Neural cell (in vitro differentiated cells): Measurements from ENCODE around the gene ATAD3C. TPM values are rescaled to one million over a fixed set of nuclear protein-coding genes. Genes with fewer than 3 reads are reported as not detected.
"Not testable (repeated sequence)": the region's sequence is repeated elsewhere in the genome, so short reads cannot be mapped to it uniquely, and the experiment has no call there.

Experiments used
- H2AFZ ChIP-seq: fragments of 200-600, 300-800 bp; sonication (generic), shearing (Covaris generic); 2 replicates; pipeline ENCODE4 v1.6.0; 2014; ENCODE audit warnings: low read depth, mild to moderate bottlenecking, antibody characterized with exemption, low read length, moderate library complexity
- H3F3A ChIP-seq: fragments of 200-600 bp; shearing (Covaris generic); 2 replicates; pipeline ENCODE4 v1.6.1; 2016; ENCODE audit warnings: mild to moderate bottlenecking, moderate library complexity, mixed read lengths, antibody characterized with exemption, low read length; ENCODE audit not compliant: insufficient read depth, poor library complexity, severe bottlenecking
- H3K27ac ChIP-seq: fragments of 200-600, 300-800 bp; sonication (generic), shearing (Covaris generic); 2 replicates; pipeline ENCODE4 v1.5.1; 2014; ENCODE audit warnings: mild to moderate bottlenecking, low read length, moderate library complexity
- H3K27me3 ChIP-seq: fragments of 300-800, 200-600 bp; sonication (generic), shearing (Covaris generic); 2 replicates; pipeline ENCODE4 v1.6.0; 2014; ENCODE audit warnings: mild to moderate bottlenecking, low read depth, low read length, moderate library complexity; ENCODE audit not compliant: insufficient read depth
- H3K36me3 ChIP-seq: fragments of 300-800, 200-600 bp; sonication (generic), shearing (Covaris generic); 2 replicates; pipeline ENCODE4 v1.5.1; 2014; ENCODE audit warnings: mild to moderate bottlenecking, antibody characterized with exemption, low read length, moderate library complexity; ENCODE audit not compliant: insufficient read depth
- H3K4me2 ChIP-seq: fragments of 300-800, 200-600 bp; sonication (generic), shearing (Covaris generic); 2 replicates; pipeline ENCODE4 v1.6.0; 2014; ENCODE audit warnings: mild to moderate bottlenecking, low read length
- H3K4me3 ChIP-seq: fragments of 300-800, 200-600 bp; sonication (generic), shearing (Covaris generic); 2 replicates; pipeline ENCODE4 v1.5.1; 2014; ENCODE audit warnings: mild to moderate bottlenecking, low read length, moderate library complexity
- H3K79me2 ChIP-seq: fragments of 200-600 bp; shearing (Covaris generic); replicated peaks from 2 replicates; pipeline ENCODE4 v1.6.0; 2014; ENCODE audit warnings: mild to moderate bottlenecking, low read length, moderate library complexity; ENCODE audit not compliant: insufficient read depth
- H3K9ac ChIP-seq: fragments of 300-800, 200-600 bp; sonication (generic), shearing (Covaris generic); 2 replicates; pipeline ENCODE4 v1.6.1; 2016; ENCODE audit warnings: mild to moderate bottlenecking, low read length, mixed read lengths
- H3K9me2 ChIP-seq: fragments of 200-600 bp; shearing (Covaris generic); 2 replicates; pipeline ENCODE4 v1.6.1; 2016; ENCODE audit warnings: mild to moderate bottlenecking, low read length, mixed read lengths; ENCODE audit not compliant: insufficient read depth
- H3K9me3 ChIP-seq: fragments of 200-600, 300-800 bp; sonication (generic), shearing (Covaris generic); 2 replicates; pipeline ENCODE4 v1.6.1; 2016; ENCODE audit warnings: mild to moderate bottlenecking, mixed run types, low read length, moderate library complexity, mixed read lengths
- H4K20me1 ChIP-seq: fragments of 200-600 bp; shearing (Covaris generic); 2 replicates; pipeline ENCODE4 v1.6.1; 2016; ENCODE audit warnings: mild to moderate bottlenecking, mixed run types; ENCODE audit not compliant: insufficient read depth
- EP300 ChIP-seq: fragments of 450-650 bp; conservative IDR thresholded peaks from 2 replicates; pipeline ENCODE4 v1.6.1; 2014; ENCODE audit warnings: antibody characterized with exemption, mild to moderate bottlenecking, moderate library complexity; ENCODE audit not compliant: poor library complexity, severe bottlenecking
- EZH2 ChIP-seq: fragments of 200-600, 300-800 bp; shearing (Covaris generic), sonication (generic); IDR thresholded peaks from 2 replicates; pipeline ENCODE4 v1.6.1; 2014; ENCODE audit warnings: antibody characterized with exemption, low read length, borderline replicate concordance, mild to moderate bottlenecking; ENCODE audit not compliant: insufficient read depth, poor library complexity, severe bottlenecking
- MXI1 ChIP-seq: fragments of 450-650 bp; conservative IDR thresholded peaks from 2 replicates; pipeline ENCODE4 v1.6.1; 2014; ENCODE audit warnings: antibody characterized with exemption, mild to moderate bottlenecking; ENCODE audit not compliant: poor library complexity, severe bottlenecking
- POLR2AphosphoS5 ChIP-seq: IDR thresholded peaks from 2 replicates; pipeline ENCODE4 v1.6.1; 2012
- RAD21 ChIP-seq: fragments of 450-650 bp; conservative IDR thresholded peaks from 2 replicates; pipeline ENCODE4 v1.6.1; 2014; ENCODE audit warnings: antibody characterized with exemption, mild to moderate bottlenecking, moderate library complexity
- SMC3 ChIP-seq: fragments of 450-650 bp; conservative IDR thresholded peaks from 2 replicates; pipeline ENCODE4 v1.6.1; 2014; ENCODE audit warnings: antibody characterized with exemption, mild to moderate bottlenecking, moderate library complexity; ENCODE audit not compliant: poor library complexity
- TAF1 ChIP-seq: IDR thresholded peaks from 2 replicates; pipeline ENCODE4 v1.6.1; 2012; ENCODE audit warnings: low read depth
- polyA plus RNA-seq: library from polyadenylated mRNA; depleted of rRNA; stranded (reverse); fragments of >200 nt; gene quantifications from 2 replicates; pipeline ENCODE4 v1.2.3, GENCODE V29; 2014
- TF ChIP-seq, protein P1 (sequence below): IDR thresholded peaks from 2 replicates; pipeline ENCODE4 v1.6.1; 2012; ENCODE audit warnings: borderline replicate concordance
- TF ChIP-seq, protein P2 (sequence below): fragments of 450-650 bp; IDR thresholded peaks from 2 replicates; pipeline ENCODE4 v1.5.1; 2014; ENCODE audit warnings: antibody characterized with exemption, mild to moderate bottlenecking, moderate library complexity; ENCODE audit not compliant: poor library complexity, severe bottlenecking

Gene ATAD3C
- polyA plus RNA-seq, 1 donor from 2014 or later, result not detected

DNA sequence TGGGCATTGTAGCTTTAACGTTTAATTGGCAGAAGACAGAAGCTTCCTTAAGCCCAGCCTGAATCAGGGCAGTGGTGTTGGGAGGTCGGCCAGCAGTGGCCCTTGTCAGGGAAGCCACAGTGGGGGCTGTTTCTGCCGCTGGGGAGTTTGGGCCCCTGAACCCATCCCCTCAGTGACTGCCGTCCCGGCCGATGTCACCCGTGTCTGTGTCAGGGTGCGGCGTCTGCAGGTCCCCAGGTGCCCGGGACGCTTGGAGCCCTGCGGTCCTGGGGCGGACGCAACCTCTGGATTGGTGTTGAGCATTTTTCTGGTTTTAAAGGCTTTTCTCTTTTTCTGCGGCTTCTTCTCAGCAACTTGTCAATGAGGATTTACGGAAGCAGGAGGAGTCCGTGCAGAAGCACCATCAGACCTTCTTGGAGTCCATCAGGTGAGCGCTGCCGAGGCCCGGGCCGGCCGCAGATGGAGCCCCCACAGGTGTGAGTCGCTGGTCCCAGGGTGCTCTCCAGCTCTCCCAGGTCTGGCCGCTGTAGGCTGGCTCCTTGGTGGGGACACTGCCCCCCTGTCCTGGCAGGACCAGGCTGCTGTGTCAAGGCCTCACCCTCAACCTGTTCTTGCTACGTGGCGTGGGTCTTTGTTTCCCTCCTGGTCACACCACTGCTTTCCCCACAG, 2.3 kb downstream of the ATAD3C start:
- Histone ChIP-seq H3K4me3 (no peak overlapping the region), H3F3A (no peaks in the 10 kb centered on the region), H3K27ac (no peak overlapping the region), H3K36me3 (no peaks in the 10 kb centered on the region), H2AFZ (no peak overlapping the region), H3K4me2 (no peak overlapping the region), H4K20me1 (no peaks in the 10 kb centered on the region), H3K27me3 (no peaks in the 10 kb centered on the region), H3K79me2 (no peaks in the 10 kb centered on the region), H3K9me3 (no peaks in the 10 kb centered on the region), H3K9me2 (no peaks in the 10 kb centered on the region), H3K9ac (no peak overlapping the region)
- TF ChIP-seq POLR2AphosphoS5, result no peak
- TF ChIP-seq SMC3, result no peak
- TF ChIP-seq EP300, result no peak
- no peak for TF ChIP-seq TAF1
- no peak for TF ChIP-seq EZH2
- TF ChIP-seq, protein P1, sequence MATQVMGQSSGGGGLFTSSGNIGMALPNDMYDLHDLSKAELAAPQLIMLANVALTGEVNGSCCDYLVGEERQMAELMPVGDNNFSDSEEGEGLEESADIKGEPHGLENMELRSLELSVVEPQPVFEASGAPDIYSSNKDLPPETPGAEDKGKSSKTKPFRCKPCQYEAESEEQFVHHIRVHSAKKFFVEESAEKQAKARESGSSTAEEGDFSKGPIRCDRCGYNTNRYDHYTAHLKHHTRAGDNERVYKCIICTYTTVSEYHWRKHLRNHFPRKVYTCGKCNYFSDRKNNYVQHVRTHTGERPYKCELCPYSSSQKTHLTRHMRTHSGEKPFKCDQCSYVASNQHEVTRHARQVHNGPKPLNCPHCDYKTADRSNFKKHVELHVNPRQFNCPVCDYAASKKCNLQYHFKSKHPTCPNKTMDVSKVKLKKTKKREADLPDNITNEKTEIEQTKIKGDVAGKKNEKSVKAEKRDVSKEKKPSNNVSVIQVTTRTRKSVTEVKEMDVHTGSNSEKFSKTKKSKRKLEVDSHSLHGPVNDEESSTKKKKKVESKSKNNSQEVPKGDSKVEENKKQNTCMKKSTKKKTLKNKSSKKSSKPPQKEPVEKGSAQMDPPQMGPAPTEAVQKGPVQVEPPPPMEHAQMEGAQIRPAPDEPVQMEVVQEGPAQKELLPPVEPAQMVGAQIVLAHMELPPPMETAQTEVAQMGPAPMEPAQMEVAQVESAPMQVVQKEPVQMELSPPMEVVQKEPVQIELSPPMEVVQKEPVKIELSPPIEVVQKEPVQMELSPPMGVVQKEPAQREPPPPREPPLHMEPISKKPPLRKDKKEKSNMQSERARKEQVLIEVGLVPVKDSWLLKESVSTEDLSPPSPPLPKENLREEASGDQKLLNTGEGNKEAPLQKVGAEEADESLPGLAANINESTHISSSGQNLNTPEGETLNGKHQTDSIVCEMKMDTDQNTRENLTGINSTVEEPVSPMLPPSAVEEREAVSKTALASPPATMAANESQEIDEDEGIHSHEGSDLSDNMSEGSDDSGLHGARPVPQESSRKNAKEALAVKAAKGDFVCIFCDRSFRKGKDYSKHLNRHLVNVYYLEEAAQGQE, result no peak
- TF ChIP-seq MXI1, result no peak
- no peak for TF ChIP-seq RAD21
- TF ChIP-seq, protein P2, sequence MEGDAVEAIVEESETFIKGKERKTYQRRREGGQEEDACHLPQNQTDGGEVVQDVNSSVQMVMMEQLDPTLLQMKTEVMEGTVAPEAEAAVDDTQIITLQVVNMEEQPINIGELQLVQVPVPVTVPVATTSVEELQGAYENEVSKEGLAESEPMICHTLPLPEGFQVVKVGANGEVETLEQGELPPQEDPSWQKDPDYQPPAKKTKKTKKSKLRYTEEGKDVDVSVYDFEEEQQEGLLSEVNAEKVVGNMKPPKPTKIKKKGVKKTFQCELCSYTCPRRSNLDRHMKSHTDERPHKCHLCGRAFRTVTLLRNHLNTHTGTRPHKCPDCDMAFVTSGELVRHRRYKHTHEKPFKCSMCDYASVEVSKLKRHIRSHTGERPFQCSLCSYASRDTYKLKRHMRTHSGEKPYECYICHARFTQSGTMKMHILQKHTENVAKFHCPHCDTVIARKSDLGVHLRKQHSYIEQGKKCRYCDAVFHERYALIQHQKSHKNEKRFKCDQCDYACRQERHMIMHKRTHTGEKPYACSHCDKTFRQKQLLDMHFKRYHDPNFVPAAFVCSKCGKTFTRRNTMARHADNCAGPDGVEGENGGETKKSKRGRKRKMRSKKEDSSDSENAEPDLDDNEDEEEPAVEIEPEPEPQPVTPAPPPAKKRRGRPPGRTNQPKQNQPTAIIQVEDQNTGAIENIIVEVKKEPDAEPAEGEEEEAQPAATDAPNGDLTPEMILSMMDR, result no peak

DNA sequence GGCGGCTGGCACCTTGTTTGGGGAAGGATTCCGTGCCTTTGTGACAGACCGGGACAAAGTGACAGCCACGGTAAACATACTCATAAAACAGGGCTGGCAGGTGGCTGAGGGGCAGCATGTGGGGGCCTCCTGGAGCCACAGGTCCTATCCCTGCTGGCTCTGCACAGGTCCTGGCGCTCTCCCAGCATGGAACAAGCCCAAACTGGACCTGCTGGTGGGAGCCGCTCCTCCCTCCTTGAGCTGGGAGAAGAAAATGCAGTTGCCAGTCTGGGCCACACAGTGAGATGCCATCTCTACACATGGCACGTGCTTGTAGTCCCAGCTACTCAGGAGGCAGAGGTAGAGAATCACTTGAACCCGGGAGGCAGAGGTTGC, 2.9 kb downstream of the ATAD3C start:
- H3K36me3 ChIP-seq, H3K4me3 ChIP-seq, H3K4me2 ChIP-seq, H3K27ac ChIP-seq, H3K27me3 ChIP-seq, H3K9ac ChIP-seq, H3K9me2 ChIP-seq, H4K20me1 ChIP-seq, H3K9me3 ChIP-seq, H2AFZ ChIP-seq, H3K79me2 ChIP-seq, H3F3A ChIP-seq: not testable (repeated sequence)

DNA sequence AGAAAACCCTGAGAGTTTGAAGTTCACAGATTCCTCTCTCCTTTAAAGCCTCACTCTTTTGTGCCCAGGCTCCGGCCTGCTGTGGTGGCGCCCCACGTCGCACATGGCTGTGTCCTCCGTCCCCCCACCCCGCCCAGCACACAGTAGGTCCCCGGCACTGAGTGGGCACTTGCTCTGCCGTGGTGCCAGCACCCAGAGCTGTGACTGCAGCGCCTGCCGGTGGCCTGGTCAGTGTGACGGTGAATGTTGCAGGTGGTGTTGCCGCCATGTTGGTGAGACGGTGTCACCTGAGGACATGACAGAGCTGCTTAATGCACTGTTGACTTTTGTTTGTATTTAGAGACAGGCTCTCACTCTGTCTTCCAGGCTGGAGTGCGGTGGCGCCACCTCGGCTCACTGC, 3.4 kb downstream of the ATAD3C start:
- no peak overlapping the region for H3K4me3 ChIP-seq
- H3K27me3 ChIP-seq, result no peaks in the 10 kb centered on the region
- no peaks in the 10 kb centered on the region for H3K36me3 ChIP-seq
- TF ChIP-seq MXI1, result no peak
- TF ChIP-seq, protein P1, result no peak
- TF ChIP-seq EZH2, result no peak
- TF ChIP-seq TAF1, result no peak
- no peak for TF ChIP-seq EP300
- TF ChIP-seq, protein P2, result no peak
- TF ChIP-seq POLR2AphosphoS5, result no peak
- no peak for TF ChIP-seq SMC3
- no peak for TF ChIP-seq RAD21
- H3K9me3 ChIP-seq, result no peaks in the 10 kb centered on the region
- H3K9ac ChIP-seq, result no peak overlapping the region
- H2AFZ ChIP-seq, result no peak overlapping the region
- no peaks in the 10 kb centered on the region for H3K79me2 ChIP-seq
- H3K4me2 ChIP-seq, result no peak overlapping the region
- H3F3A ChIP-seq, result no peaks in the 10 kb centered on the region
- H3K9me2 ChIP-seq, result no peaks in the 10 kb centered on the region
- H4K20me1 ChIP-seq, result no peaks in the 10 kb centered on the region
- no peak overlapping the region for H3K27ac ChIP-seq
